Neural progenitor cell (in vitro differentiated cells): Measurements from ENCODE around the gene RALGDS.

ENCODE experiments used
- EZH2 ChIP-seq: fragments of 200-600 bp; sonication (generic); IDR thresholded peaks from 2 replicates; pipeline ENCODE4 v1.6.1; 2017; ENCODE audit warnings: antibody characterized with exemption, mild to moderate bottlenecking, moderate library complexity
- EZH2phosphoT487 ChIP-seq: fragments of 200-600 bp; sonication (generic); IDR thresholded peaks from 2 replicates; pipeline ENCODE4 v1.6.1; 2017; ENCODE audit warnings: antibody characterized with exemption
- TF ChIP-seq, protein P1 (sequence below): fragments of 200-600 bp; sonication (generic); IDR thresholded peaks from 2 replicates; pipeline ENCODE4 v1.5.1; 2017; ENCODE audit warnings: antibody characterized with exemption, mild to moderate bottlenecking

DNA sequence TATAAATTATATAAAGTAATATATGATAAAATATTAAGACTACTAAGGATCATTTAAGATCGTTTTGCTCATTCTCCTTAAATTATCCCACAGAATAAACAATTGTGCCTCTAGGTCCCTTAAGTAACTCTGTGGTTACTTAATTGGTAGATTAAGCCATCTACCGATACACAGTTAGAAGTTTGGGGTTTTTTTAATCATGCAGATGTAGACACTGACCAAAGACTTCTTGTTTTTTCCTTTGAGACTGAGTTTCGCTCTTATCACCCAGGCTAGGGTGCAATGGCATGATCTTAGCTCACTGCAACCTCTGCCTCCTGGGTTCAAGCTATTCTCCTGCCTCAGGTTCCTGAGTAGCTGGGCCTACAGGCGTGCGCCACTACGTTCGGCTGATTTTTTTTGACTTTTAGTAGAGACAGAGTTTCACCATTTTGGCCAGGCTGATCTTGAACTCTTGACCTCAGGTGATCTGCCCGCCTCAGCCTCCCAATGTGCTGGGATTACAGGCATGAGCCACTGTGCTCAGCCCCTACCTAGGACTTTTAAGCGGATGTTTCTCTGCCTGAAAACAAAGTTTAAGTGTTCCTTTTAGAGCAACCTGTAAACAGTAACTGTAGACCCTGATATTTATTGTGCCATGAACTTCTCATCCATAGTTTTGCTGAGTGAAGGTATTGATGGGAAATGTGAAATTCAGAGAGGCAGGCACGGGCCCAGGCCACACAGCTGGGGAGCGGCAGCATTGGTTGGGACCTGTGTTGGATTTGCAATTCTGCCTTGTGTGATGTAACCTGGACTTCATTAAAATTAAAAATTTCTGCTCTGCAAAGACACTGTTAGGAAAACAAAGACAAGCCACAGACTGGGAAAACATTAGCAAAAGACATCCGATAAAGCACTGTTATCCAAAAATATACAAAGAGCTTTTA, 47.7 kb downstream of the RALGDS start:
- TF ChIP-seq, protein P1, sequence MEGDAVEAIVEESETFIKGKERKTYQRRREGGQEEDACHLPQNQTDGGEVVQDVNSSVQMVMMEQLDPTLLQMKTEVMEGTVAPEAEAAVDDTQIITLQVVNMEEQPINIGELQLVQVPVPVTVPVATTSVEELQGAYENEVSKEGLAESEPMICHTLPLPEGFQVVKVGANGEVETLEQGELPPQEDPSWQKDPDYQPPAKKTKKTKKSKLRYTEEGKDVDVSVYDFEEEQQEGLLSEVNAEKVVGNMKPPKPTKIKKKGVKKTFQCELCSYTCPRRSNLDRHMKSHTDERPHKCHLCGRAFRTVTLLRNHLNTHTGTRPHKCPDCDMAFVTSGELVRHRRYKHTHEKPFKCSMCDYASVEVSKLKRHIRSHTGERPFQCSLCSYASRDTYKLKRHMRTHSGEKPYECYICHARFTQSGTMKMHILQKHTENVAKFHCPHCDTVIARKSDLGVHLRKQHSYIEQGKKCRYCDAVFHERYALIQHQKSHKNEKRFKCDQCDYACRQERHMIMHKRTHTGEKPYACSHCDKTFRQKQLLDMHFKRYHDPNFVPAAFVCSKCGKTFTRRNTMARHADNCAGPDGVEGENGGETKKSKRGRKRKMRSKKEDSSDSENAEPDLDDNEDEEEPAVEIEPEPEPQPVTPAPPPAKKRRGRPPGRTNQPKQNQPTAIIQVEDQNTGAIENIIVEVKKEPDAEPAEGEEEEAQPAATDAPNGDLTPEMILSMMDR, result no peak
- TF ChIP-seq EZH2 (no peak), EZH2phosphoT487 (no peak)
